Endothelial cell of umbilical vein (primary cell): ENCODE measurements around the gene PDE6D. TPM values are rescaled to one million over a fixed set of nuclear protein-coding genes. Genes with fewer than 3 reads are reported as not detected.

Experiments used
- BruUV-seq: library from RNA; stranded (reverse); fragments of 400-500 nt; replicated peaks from 2 replicates; lab custom pipeline; 2021; lab: Mats Ljungman, UMichigan
- CTCF ChIA-PET: fragments of 300-600, 350-600 bp; sonication (Branson Sonifier 250); formaldehyde crosslinking; loops from one replicate; lab custom pipeline; 2021; ENCODE audit warnings: antibody characterized with exemption, inconsistent platforms; lab: Charles Lee
- POLR2A ChIA-PET: fragments of 300-600, 350-600 bp; sonication (Branson Sonifier 250); formaldehyde crosslinking; loops from one replicate; lab custom pipeline; 2021; ENCODE audit warnings: antibody characterized with exemption, inconsistent platforms; lab: Charles Lee
- DNase-seq: peaks from one replicate; pipeline ENCODE4 v3.0.0-alpha.2; 2011; ENCODE audit warnings: low read depth, low spot score
- FAIRE-seq: peaks from 2 replicates; lab custom pipeline; 2011; peaks lifted over from hg19 to GRCh38; lab: Jason Lieb, UNC
- H2AFZ ChIP-seq: 2 replicates; pipeline ENCODE4 v1.6.0; 2012; ENCODE audit warnings: low read depth, low read length, control low read depth, inconsistent platforms
- H3K27ac ChIP-seq: 2 replicates; pipeline ENCODE4 v1.5.1; 2011; ENCODE audit warnings: low read depth, mild to moderate bottlenecking, control low read depth, low read length, moderate library complexity; ENCODE audit not compliant: insufficient read depth
- H3K27me3 ChIP-seq, 2 experiments: 2 replicates each; pipeline versions ENCODE4 v1.6.0 to v1.6.1; 2011; ENCODE audit warnings: low read length in 2 of 2, mixed read lengths in 1 of 2; ENCODE audit not compliant: control insufficient read depth in 2 of 2, insufficient read depth in 2 of 2
- H3K36me3 ChIP-seq, 2 experiments: 2 replicates in 1 of 2; 3 replicates in 1 of 2; pipeline ENCODE4 v1.5.1; 2011; ENCODE audit warnings: low read length in 2 of 2, mild to moderate bottlenecking in 1 of 2, moderate library complexity in 1 of 2; ENCODE audit not compliant: control insufficient read depth in 2 of 2, insufficient read depth in 2 of 2; ENCODE audit errors: extremely low read depth in 1 of 2
- H3K4me1 ChIP-seq: 3 replicates; pipeline ENCODE4 v1.5.1; 2011; ENCODE audit warnings: mild to moderate bottlenecking, low read length; ENCODE audit not compliant: control insufficient read depth, insufficient read depth; ENCODE audit errors: extremely low read depth
- H3K4me2 ChIP-seq: 2 replicates; pipeline ENCODE4 v1.6.1; 2011; ENCODE audit warnings: low read length, control low read depth, mixed read lengths; ENCODE audit not compliant: insufficient read depth
- H3K4me3 ChIP-seq, 3 experiments: fragments of 200-600 bp in 1 of 3; sonication (generic), shearing (Covaris generic) in 1 of 3; replicated peaks in 1 of 3; 2 replicates each; pipeline ENCODE4 v1.5.1; 2011 to 2016; ENCODE audit warnings: control low read depth in 3 of 3, low read length in 3 of 3, mild to moderate bottlenecking in 2 of 3, inconsistent platforms in 1 of 3, low read depth in 1 of 3, moderate library complexity in 1 of 3; ENCODE audit not compliant: insufficient read depth in 1 of 3
- H3K79me2 ChIP-seq: 2 replicates; pipeline ENCODE4 v1.6.0; 2012; ENCODE audit warnings: low read length, inconsistent platforms; ENCODE audit not compliant: control insufficient read depth, insufficient read depth
- H3K9ac ChIP-seq: replicated peaks from 2 replicates; pipeline ENCODE3; 2011; ENCODE audit warnings: low read length, control low read depth; ENCODE audit not compliant: insufficient read depth; ENCODE audit errors: extremely low read depth
- H3K9me1 ChIP-seq: replicated peaks from 3 replicates; pipeline ENCODE4 v1.6.0; 2011; ENCODE audit warnings: mild to moderate bottlenecking, low read length; ENCODE audit not compliant: control insufficient read depth, insufficient read depth; ENCODE audit errors: extremely low read depth
- H3K9me3 ChIP-seq: replicated peaks from 2 replicates; pipeline ENCODE4 v1.5.1; 2012; ENCODE audit warnings: low read length, inconsistent platforms; ENCODE audit not compliant: control insufficient read depth, insufficient read depth
- H4K20me1 ChIP-seq: replicated peaks from 2 replicates; pipeline ENCODE3; 2011; ENCODE audit warnings: mild to moderate bottlenecking, low read length; ENCODE audit not compliant: control insufficient read depth, insufficient read depth; ENCODE audit errors: extremely low read depth
- CTCF ChIP-seq, 2 donors: IDR thresholded peaks; 1 replicate in 1 of 2; 2 replicates in 1 of 2; pipeline ENCODE4 v1.5.1; 2011; ENCODE audit warnings: low read length in 2 of 2, mild to moderate bottlenecking in 2 of 2, moderate library complexity in 2 of 2, control low read depth in 1 of 2, inconsistent platforms in 1 of 2, low read depth in 1 of 2; ENCODE audit not compliant: insufficient read depth in 1 of 2; ENCODE audit errors: extremely low read depth in 1 of 2
- EZH2 ChIP-seq: IDR thresholded peaks from 2 replicates; pipeline ENCODE4 v1.6.1; 2012; ENCODE audit warnings: borderline replicate concordance, low read depth, mild to moderate bottlenecking, moderate library complexity, low read length, inconsistent platforms; ENCODE audit not compliant: severe bottlenecking
- FOS ChIP-seq: IDR thresholded peaks from 2 replicates; pipeline ENCODE4 v1.6.1; 2011; ENCODE audit warnings: mild to moderate bottlenecking, low read length, moderate library complexity, borderline replicate concordance; ENCODE audit not compliant: insufficient read depth
- GATA2 ChIP-seq: IDR thresholded peaks from 2 replicates; pipeline ENCODE4 v1.7.0; 2011; ENCODE audit warnings: low read depth, mild to moderate bottlenecking, moderate library complexity, mixed read lengths, low read length; ENCODE audit not compliant: insufficient read length, insufficient read depth
- JUN ChIP-seq: IDR thresholded peaks from 2 replicates; pipeline ENCODE4 v1.6.1; 2011; ENCODE audit warnings: borderline replicate concordance, low read depth; ENCODE audit not compliant: insufficient read length, insufficient read depth
- MYC ChIP-seq: IDR thresholded peaks from one replicate; pipeline ENCODE4 v1.6.1; 2011; ENCODE audit warnings: mild to moderate bottlenecking, low read depth, low read length
- POLR2A ChIP-seq: IDR thresholded peaks from 2 replicates; pipeline ENCODE4 v1.6.1; 2012; ENCODE audit warnings: low read depth, mild to moderate bottlenecking, control low read depth, low read length
- POLR2AphosphoS5 ChIP-seq: IDR thresholded peaks from 2 replicates; pipeline ENCODE4 v1.6.1; 2012; ENCODE audit warnings: low read depth, mild to moderate bottlenecking, control low read depth, low read length, moderate library complexity; ENCODE audit not compliant: insufficient read depth
- dilution Hi-C: fragments of 300-500 bp; cut with MboI; formaldehyde crosslinking; loops from one replicate; pipeline ENCODE4 v1.15.0; 2019; ENCODE audit warnings: low sequenced_read_pairs; ENCODE audit not compliant: extremely low pct_ligation_motif_present
- intact Hi-C: fragments of 100-400 bp; cut with micrococcal nuclease; formaldehyde crosslinking; loops from one replicate; pipeline ENCODE4 v1.10.0; 2022
- polyA plus RNA-seq, 4 experiments: library from polyadenylated mRNA; depleted of rRNA in 3 of 4; stranded (reverse) in 3 of 4; unstranded in 1 of 4; fragments of >200 nt; gene quantifications; 2 replicates each; pipeline versions ENCODE4 v1.2.1 to v1.2.3, GENCODE V29; 2011 to 2012; ENCODE audit warnings: missing spikeins in 1 of 4
- total RNA-seq: library from RNA; stranded (reverse); gene quantifications from 2 replicates; pipeline ENCODE4 v1.2.3, GENCODE V29; 2021
- TF ChIP-seq, protein P1 (sequence below): IDR thresholded peaks from 2 replicates; pipeline ENCODE4 v1.6.1; 2011; ENCODE audit not compliant: insufficient read depth, insufficient read length

Gene PDE6D
- total and polyA plus RNA-seq, 2 donors (not counting 3 experiments of a cell fraction or from before 2014, with no cell fraction given) = 23.8 to 36.8 TPM

DNA sequence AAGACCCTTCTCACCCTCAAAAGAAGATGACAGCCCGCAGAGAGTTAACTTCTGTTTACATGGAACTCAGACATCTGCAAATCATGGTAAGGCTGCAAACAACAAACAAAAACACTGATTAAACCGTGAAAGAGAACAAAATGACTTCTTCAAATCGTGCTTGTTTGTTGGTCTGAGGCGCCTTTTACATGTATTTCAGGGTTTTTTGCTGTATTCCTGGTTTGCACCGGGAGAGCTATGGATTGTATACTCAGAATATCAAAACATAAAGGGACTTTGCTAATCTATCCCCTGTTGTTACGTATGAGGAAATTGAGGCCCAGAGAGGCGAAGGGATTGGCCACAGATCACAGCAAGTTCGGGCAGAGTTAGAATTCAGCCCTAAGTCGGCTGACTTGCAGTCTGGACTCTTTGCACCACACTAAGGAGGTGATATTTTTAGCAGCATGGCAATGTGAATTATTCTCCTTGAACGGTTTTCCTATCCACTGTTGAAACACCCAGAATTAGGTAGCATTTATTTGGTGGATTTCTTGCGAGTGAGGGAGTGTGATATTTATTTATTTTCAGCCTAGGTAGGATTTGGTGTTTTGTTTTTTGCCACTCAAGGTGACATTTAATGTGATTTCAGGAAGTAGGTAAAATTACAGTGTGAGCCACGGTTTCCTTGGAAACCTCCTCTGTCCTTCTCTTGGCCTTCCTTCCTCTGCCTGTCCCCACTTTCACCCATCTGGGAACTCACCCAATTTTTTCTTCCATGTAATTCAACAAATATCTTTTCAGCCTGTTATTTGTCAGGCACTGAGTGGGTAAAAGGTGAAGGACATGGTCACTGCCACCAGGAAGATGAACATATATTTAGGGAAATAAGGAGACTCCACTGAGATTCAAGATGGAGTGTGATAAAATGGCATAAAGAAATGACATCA lies 980 bp upstream of the PDE6D start:
- no peaks in the 10 kb centered on the region for H3K9me1 ChIP-seq
- intact Hi-C loops (loop anchor here (1.0 to 2.0 kb wide), 4 partner anchors 74 to 268 kb away; partner anchors contain the start of gene PTMA), dilution Hi-C loops (no loop called here)
- no peaks in the 10 kb centered on the region for H3K27me3 ChIP-seq
- peak overlapping the region; percentile 50 to 86 (median 85) for H3K4me3 ChIP-seq
- DNase-seq = peak; percentile 80
- no peak for FAIRE-seq
- H3K9ac ChIP-seq = peak overlapping the region; percentile 57
- peak overlapping the region; percentile 17 for H2AFZ ChIP-seq
- no peaks in the 10 kb centered on the region for H3K36me3 ChIP-seq
- no peaks in the 10 kb centered on the region for H3K9me3 ChIP-seq
- peak overlapping the region; percentile 68 for H3K27ac ChIP-seq
- no peaks in the 10 kb centered on the region for H4K20me1 ChIP-seq
- BruUV-seq = TSS peak; percentile 18
- H3K4me2 ChIP-seq = peak overlapping the region; percentile 97
- ChIA-PET POLR2A (no interaction called here), CTCF (interaction anchor here (1.3 to 1.8 kb wide), 2 partner anchors 67 to 107 kb away, joined by 5 to 9 read pairs; no protein-coding TSS in a partner anchor)
- H3K4me1 ChIP-seq = peaks cover 27% of the 10 kb centered on the region
- TF ChIP-seq GATA2 (no peak), MYC (no peak), EZH2 (no peak), POLR2A (no peak), FOS (no peak), POLR2AphosphoS5 (no peak), CTCF (IDR thresholded peaks at IDR 0.05; ENCODE audit: extremely low read depth in 1 of 2, insufficient read depth in 1 of 2, low read depth in 1 of 2, low read length in 2 of 2) (no peak), JUN (no peak)
- TF ChIP-seq, protein P1, sequence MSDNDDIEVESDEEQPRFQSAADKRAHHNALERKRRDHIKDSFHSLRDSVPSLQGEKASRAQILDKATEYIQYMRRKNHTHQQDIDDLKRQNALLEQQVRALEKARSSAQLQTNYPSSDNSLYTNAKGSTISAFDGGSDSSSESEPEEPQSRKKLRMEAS = no peak
- peaks cover 10% of the 10 kb centered on the region for H3K79me2 ChIP-seq
